ENCODE data around the gene PLD4.
"Not testable (repeated sequence)": the region's sequence is repeated elsewhere in the genome, so short reads cannot be mapped to it uniquely, and the experiment has no call there.

GRCh38 chr14:104904650-104905578 lies 19.8 kb upstream of the PLD4 start:
- TF ChIP-seq CEBPB, EGR1 (IDR thresholded peaks at IDR 0.05): not testable (repeated sequence)

All from Ishikawa (cell line).